DMS79 (cell line): Measurements from ENCODE around the gene PPP1R12B.
"Not testable (repeated sequence)": the region's sequence is repeated elsewhere in the genome, so short reads cannot be mapped to it uniquely, and the experiment has no call there.

Experiments
- DNase-seq: peaks from one replicate; lab custom pipeline; 2025; lab: John Stamatoyannopoulos, UW

The PPP1R12B gene

GRCh38 chr1:202349206-202349928 is 868 bp downstream of the PPP1R12B start:
- no peak for DNase-seq

GRCh38 chr1:202351725-202352124 is 3.2 kb downstream of the PPP1R12B start:
- peak; percentile 65 for DNase-seq

- not testable (repeated sequence) for DNase-seq
Measured at GRCh38 chr1:202352583-202353197, 4.2 kb downstream of the PPP1R12B start.

GRCh38 chr1:202355944-202356553 is 7.5 kb downstream of the PPP1R12B start:
- no peak for DNase-seq

- DNase-seq: no peak
Measured at GRCh38 chr1:202357506-202357905, 9.0 kb downstream of the PPP1R12B start.

GRCh38 chr1:202361224-202361623 is 12.7 kb downstream of the PPP1R12B start:
- DNase-seq: no peak

GRCh38 chr1:202361701-202362100 is 13.2 kb downstream of the PPP1R12B start:
- DNase-seq: no peak

GRCh38 chr1:202362212-202362611 is 13.7 kb downstream of the PPP1R12B start:
- DNase-seq: no peak

- no peak for DNase-seq
Measured at GRCh38 chr1:202365092-202365815, 16.8 kb downstream of the PPP1R12B start.

GRCh38 chr1:202367271-202367670 is 18.8 kb downstream of the PPP1R12B start:
- DNase-seq: no peak

- DNase-seq: not testable (repeated sequence)
Measured at GRCh38 chr1:202370906-202371305, 22.4 kb downstream of the PPP1R12B start.

- DNase-seq: no peak
Measured at GRCh38 chr1:202374099-202374498, 25.6 kb downstream of the PPP1R12B start.

- DNase-seq: not testable (repeated sequence)
Measured at GRCh38 chr1:202375175-202375574, 26.7 kb downstream of the PPP1R12B start.

- no peak for DNase-seq
Measured at GRCh38 chr1:202376247-202376646, 27.7 kb downstream of the PPP1R12B start.

GRCh38 chr1:202379884-202380529 is 31.5 kb downstream of the PPP1R12B start:
- DNase-seq: not testable (repeated sequence)

- DNase-seq: not testable (repeated sequence)
Measured at GRCh38 chr1:202380535-202380934, 32.0 kb downstream of the PPP1R12B start.

GRCh38 chr1:202381867-202382266 is 33.4 kb downstream of the PPP1R12B start:
- DNase-seq: not testable (repeated sequence)

- DNase-seq: not testable (repeated sequence)
Measured at GRCh38 chr1:202395831-202396230, 47.3 kb downstream of the PPP1R12B start.

- DNase-seq: no peak
Measured at GRCh38 chr1:202397256-202397655, 48.8 kb downstream of the PPP1R12B start.

- not testable (repeated sequence) for DNase-seq
Measured at GRCh38 chr1:202398439-202398838, 49.9 kb downstream of the PPP1R12B start.

- not testable (repeated sequence) for DNase-seq
Measured at GRCh38 chr1:202401771-202402170, 53.3 kb downstream of the PPP1R12B start.

GRCh38 chr1:202403381-202403780 is 54.9 kb downstream of the PPP1R12B start:
- not testable (repeated sequence) for DNase-seq
